OCI-LY3 (cell line): ENCODE results near the gene NES.

Experiments
- H2AFZ ChIP-seq: fragments of 200-600, 300-600 bp; shearing (Covaris generic); 2 replicates; pipeline ENCODE4 v1.6.0; 2014; ENCODE audit warnings: antibody characterized with exemption, low read depth, low read length
- H3K27ac ChIP-seq: fragments of 200-600, 300-600 bp; sonication (generic); 2 replicates; pipeline ENCODE4 v1.5.1; 2014; ENCODE audit warnings: mild to moderate bottlenecking, low read length, moderate library complexity, mixed read lengths
- H3K27me3 ChIP-seq: fragments of 200-600, 300-600 bp; sonication (generic); 2 replicates; pipeline ENCODE4 v1.6.1; 2014; ENCODE audit warnings: low read depth, low read length, mixed read lengths
- H3K36me3 ChIP-seq: fragments of 200-600, 300-600 bp; sonication (generic); replicated peaks from 2 replicates; pipeline ENCODE3; 2014; ENCODE audit warnings: low read depth, low read length, mixed read lengths
- H3K4me1 ChIP-seq: fragments of 300-600, 200-600 bp; sonication (generic); 2 replicates; pipeline ENCODE4 v1.6.1; 2014; ENCODE audit warnings: low read length, mixed read lengths
- H3K4me2 ChIP-seq: fragments of 200-600, 300-600 bp; sonication (generic); 2 replicates; pipeline ENCODE4 v1.6.1; 2014; ENCODE audit warnings: low read length, mixed read lengths
- H3K4me3 ChIP-seq: fragments of 300-600, 200-600 bp; sonication (generic); 2 replicates; pipeline ENCODE4 v1.5.1; 2014; ENCODE audit warnings: antibody characterized with exemption, mild to moderate bottlenecking, low read length, moderate library complexity
- H3K79me2 ChIP-seq: fragments of 300-600, 200-600 bp; shearing (Covaris generic); 2 replicates; pipeline ENCODE4 v1.6.1; 2014; ENCODE audit warnings: mild to moderate bottlenecking, low read length, mixed read lengths
- H3K9ac ChIP-seq: fragments of 300-600, 200-600 bp; shearing (Covaris generic); 2 replicates; pipeline ENCODE4 v1.6.0; 2014; ENCODE audit warnings: mild to moderate bottlenecking, low read length, moderate library complexity
- H3K9me3 ChIP-seq: fragments of 200-600, 300-600 bp; shearing (Covaris generic); 2 replicates; pipeline ENCODE4 v1.6.1; 2014; ENCODE audit warnings: low read length, mixed read lengths; ENCODE audit not compliant: insufficient read depth
- H4K20me1 ChIP-seq: fragments of 200-600, 300-600 bp; sonication (generic); 2 replicates; pipeline ENCODE4 v1.6.1; 2016; ENCODE audit warnings: low read length, mixed read lengths; ENCODE audit not compliant: insufficient read depth
- EZH2phosphoT487 ChIP-seq: fragments of 200-600 bp; shearing (Covaris generic); IDR thresholded peaks from 2 replicates; pipeline ENCODE4 v1.6.1; 2018; ENCODE audit warnings: antibody characterized with exemption, mixed run types, low read depth
- TF ChIP-seq, protein P1 (sequence below): fragments of 200-600, 300-600 bp; sonication (generic); IDR thresholded peaks from 2 replicates; pipeline ENCODE4 v1.5.1; 2014; ENCODE audit warnings: antibody characterized with exemption, low read length, low read depth

The NES gene

GRCh38 chr1:156666862-156667609 lies 10.2 kb downstream of the NES start:
- H3K27me3 ChIP-seq, result peaks cover 37% of the 10 kb centered on the region
- no peaks in the 10 kb centered on the region for H3K9me3 ChIP-seq
- no peak overlapping the region for H3K4me3 ChIP-seq
- H3K4me1 ChIP-seq, result peaks cover 25% of the 10 kb centered on the region
- H3K27ac ChIP-seq, result no peak overlapping the region
- no peak overlapping the region for H3K4me2 ChIP-seq
- TF ChIP-seq, protein P1, sequence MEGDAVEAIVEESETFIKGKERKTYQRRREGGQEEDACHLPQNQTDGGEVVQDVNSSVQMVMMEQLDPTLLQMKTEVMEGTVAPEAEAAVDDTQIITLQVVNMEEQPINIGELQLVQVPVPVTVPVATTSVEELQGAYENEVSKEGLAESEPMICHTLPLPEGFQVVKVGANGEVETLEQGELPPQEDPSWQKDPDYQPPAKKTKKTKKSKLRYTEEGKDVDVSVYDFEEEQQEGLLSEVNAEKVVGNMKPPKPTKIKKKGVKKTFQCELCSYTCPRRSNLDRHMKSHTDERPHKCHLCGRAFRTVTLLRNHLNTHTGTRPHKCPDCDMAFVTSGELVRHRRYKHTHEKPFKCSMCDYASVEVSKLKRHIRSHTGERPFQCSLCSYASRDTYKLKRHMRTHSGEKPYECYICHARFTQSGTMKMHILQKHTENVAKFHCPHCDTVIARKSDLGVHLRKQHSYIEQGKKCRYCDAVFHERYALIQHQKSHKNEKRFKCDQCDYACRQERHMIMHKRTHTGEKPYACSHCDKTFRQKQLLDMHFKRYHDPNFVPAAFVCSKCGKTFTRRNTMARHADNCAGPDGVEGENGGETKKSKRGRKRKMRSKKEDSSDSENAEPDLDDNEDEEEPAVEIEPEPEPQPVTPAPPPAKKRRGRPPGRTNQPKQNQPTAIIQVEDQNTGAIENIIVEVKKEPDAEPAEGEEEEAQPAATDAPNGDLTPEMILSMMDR, result no peak
- TF ChIP-seq EZH2phosphoT487, result no peak
- no peak overlapping the region for H2AFZ ChIP-seq
- no peaks in the 10 kb centered on the region for H4K20me1 ChIP-seq
- H3K9ac ChIP-seq, result no peak overlapping the region
- no peaks in the 10 kb centered on the region for H3K36me3 ChIP-seq
- H3K79me2 ChIP-seq, result no peaks in the 10 kb centered on the region

DNA sequence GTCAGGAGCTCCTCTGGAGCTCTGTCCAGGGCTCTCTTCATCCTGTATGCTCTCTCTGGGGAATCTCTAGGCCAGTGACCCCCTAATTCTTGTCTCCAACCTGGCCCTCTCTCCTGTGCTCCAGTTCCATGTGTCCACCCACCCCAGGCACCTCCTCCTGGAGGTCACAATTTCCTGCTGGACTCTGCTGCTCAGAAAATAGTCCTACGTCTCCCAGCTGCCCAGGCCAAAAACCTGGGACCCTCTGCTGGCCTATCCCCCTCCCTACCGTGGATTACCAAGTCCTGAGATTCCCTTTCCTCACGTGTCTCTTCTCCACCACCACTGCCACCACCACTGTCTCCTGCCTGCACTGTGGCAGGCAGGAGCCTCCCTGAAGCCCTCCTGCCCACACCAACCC lies 11.7 kb downstream of the NES start:
- Histone ChIP-seq H3K79me2 (no peaks in the 10 kb centered on the region), H3K9ac (no peak overlapping the region), H3K4me2 (no peak overlapping the region), H3K4me1 (peaks cover 40% of the 10 kb centered on the region), H3K27ac (no peak overlapping the region), H3K4me3 (no peak overlapping the region), H3K9me3 (no peaks in the 10 kb centered on the region), H4K20me1 (no peaks in the 10 kb centered on the region), H3K27me3 (peaks cover 26% of the 10 kb centered on the region), H3K36me3 (no peaks in the 10 kb centered on the region), H2AFZ (no peak overlapping the region)
- no peak for TF ChIP-seq EZH2phosphoT487
- TF ChIP-seq, protein P1, result no peak

- Histone ChIP-seq H3K9me3 (no peaks in the 10 kb centered on the region), H3K4me3 (no peak overlapping the region), H4K20me1 (no peaks in the 10 kb centered on the region), H3K4me1 (peaks cover 45% of the 10 kb centered on the region), H3K4me2 (no peak overlapping the region), H3K79me2 (no peaks in the 10 kb centered on the region), H3K27ac (no peak overlapping the region), H2AFZ (no peak overlapping the region), H3K36me3 (no peaks in the 10 kb centered on the region), H3K9ac (no peak overlapping the region), H3K27me3 (peaks cover 23% of the 10 kb centered on the region)
- TF ChIP-seq, protein P1, result no peak
- no peak for TF ChIP-seq EZH2phosphoT487
Measured at GRCh38 chr1:156664767-156665411, 12.3 kb downstream of the NES start.

- Histone ChIP-seq H3K9ac (no peak overlapping the region), H3K27ac (no peak overlapping the region)
Measured at GRCh38 chr1:156664046-156664766, 13.0 kb downstream of the NES start.

More at GRCh38 chr1:156664046-156664766, 13.0 kb downstream of the NES start:
- no peak overlapping the region for H3K4me3 ChIP-seq
- no peaks in the 10 kb centered on the region for H3K36me3 ChIP-seq
- no peaks in the 10 kb centered on the region for H3K9me3 ChIP-seq
- no peak overlapping the region for H3K4me2 ChIP-seq
- H2AFZ ChIP-seq, result no peak overlapping the region
- H3K27me3 ChIP-seq, result peaks cover 22% of the 10 kb centered on the region
- H4K20me1 ChIP-seq, result no peaks in the 10 kb centered on the region
- peaks cover 50% of the 10 kb centered on the region for H3K4me1 ChIP-seq
- TF ChIP-seq EZH2phosphoT487, result no peak
- TF ChIP-seq, protein P1, result no peak
- H3K79me2 ChIP-seq, result no peaks in the 10 kb centered on the region
